ENCODE results near the gene HS3ST1. TPM values are rescaled to one million over a fixed set of nuclear protein-coding genes. Genes with fewer than 3 reads are reported as not detected.
A peak's percentile ranks its signal among the peaks of the same experiment; 100 is the strongest.

The HS3ST1 gene
- total RNA-seq, 1 donor from 2014 or later = 3.4 TPM

DNA sequence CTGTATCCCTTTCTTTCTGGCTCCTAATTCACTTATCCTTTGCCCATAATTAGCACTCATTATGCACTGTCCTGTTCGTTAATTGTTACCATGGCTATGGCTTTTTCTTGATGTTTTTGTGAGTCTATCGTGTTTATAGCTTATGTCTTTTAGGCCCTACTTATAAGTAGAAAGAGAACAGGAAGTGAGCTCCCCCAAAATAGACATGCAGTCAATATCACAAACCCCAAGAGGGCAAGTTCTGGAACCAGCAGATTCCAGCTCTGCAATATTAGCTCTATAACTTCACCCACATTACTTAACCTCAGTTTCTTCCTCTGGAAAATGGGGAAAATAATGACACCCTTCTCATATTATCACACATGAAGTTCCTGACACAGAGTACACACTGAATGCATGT lies 7.4 kb upstream of the HS3ST1 start:
- Mint-ChIP-seq H3K27ac (no peak overlapping the region), H3K4me1 (no peaks in the 10 kb centered on the region), H3K4me3 (no peak overlapping the region), H3K27me3 (ENCODE audit: low read depth) (peaks cover 6% of the 10 kb centered on the region), H3K36me3 (no peaks in the 10 kb centered on the region), H3K9me3 (no peaks in the 10 kb centered on the region)
- DNase-seq (ENCODE audit: low spot score in 2 of 2, unreplicated experiment in 2 of 2) = no peak
- TF ChIP-seq, protein P1, sequence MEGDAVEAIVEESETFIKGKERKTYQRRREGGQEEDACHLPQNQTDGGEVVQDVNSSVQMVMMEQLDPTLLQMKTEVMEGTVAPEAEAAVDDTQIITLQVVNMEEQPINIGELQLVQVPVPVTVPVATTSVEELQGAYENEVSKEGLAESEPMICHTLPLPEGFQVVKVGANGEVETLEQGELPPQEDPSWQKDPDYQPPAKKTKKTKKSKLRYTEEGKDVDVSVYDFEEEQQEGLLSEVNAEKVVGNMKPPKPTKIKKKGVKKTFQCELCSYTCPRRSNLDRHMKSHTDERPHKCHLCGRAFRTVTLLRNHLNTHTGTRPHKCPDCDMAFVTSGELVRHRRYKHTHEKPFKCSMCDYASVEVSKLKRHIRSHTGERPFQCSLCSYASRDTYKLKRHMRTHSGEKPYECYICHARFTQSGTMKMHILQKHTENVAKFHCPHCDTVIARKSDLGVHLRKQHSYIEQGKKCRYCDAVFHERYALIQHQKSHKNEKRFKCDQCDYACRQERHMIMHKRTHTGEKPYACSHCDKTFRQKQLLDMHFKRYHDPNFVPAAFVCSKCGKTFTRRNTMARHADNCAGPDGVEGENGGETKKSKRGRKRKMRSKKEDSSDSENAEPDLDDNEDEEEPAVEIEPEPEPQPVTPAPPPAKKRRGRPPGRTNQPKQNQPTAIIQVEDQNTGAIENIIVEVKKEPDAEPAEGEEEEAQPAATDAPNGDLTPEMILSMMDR (IDR thresholded peaks at IDR 0.05; ENCODE audit: unreplicated experiment) = no peak

DNA sequence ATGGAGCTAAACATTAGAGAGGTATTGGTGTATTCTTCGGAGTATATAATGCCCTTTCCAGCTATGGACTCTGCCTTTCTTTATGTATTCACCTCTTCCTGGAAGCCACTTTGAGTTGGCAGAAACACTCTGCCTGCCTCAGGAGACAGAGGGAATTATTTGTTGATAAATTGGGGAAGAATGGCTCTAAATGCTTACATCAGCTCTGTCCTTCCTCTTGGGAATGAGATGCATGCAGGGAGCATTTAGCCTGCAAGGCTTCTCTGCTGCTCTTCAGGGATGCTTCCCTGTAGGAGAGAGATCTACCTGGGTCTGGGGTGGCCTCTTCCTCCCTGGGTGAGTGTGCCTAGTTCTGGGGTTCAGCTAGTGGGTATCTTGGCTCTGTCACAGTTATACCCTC lies 6.9 kb upstream of the HS3ST1 start:
- Mint-ChIP-seq H3K27me3 (ENCODE audit: low read depth) (peaks cover 7% of the 10 kb centered on the region), H3K36me3 (no peaks in the 10 kb centered on the region), H3K27ac (no peak overlapping the region), H3K4me1 (no peaks in the 10 kb centered on the region), H3K4me3 (no peak overlapping the region), H3K9me3 (no peaks in the 10 kb centered on the region)
- TF ChIP-seq, protein P1 (IDR thresholded peaks at IDR 0.05; ENCODE audit: unreplicated experiment) = no peak
- DNase-seq (ENCODE audit: low spot score in 2 of 2, unreplicated experiment in 2 of 2) = no peak

DNA sequence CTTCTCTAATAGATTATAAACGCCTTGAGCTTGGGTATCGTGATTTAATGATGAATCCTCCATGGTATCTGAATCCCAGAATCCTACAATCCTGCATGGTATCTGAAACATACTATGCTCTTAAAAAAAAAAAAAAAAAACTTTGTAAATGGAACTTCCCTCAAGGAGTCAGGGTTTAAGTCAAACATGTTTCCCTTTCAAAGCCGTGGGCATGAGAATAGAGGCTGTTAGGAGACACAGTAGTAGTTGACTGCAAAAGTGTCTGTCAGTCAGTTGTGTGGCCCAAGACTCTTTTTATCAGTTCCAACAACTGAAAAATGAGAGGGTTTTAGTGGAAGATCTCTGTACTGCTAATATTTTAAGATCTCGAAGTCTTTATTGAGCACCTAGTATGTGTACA lies 2.4 kb upstream of the HS3ST1 start:
- TF ChIP-seq, protein P1 (IDR thresholded peaks at IDR 0.05; ENCODE audit: unreplicated experiment) = no peak
- no peak overlapping the region for H3K4me3 Mint-ChIP-seq
- peaks cover 32% of the 10 kb centered on the region for H3K27me3 Mint-ChIP-seq (ENCODE audit: low read depth)
- no peaks in the 10 kb centered on the region for H3K9me3 Mint-ChIP-seq
- H3K4me1 Mint-ChIP-seq = peaks cover 22% of the 10 kb centered on the region
- no peak overlapping the region for H3K27ac Mint-ChIP-seq
- no peaks in the 10 kb centered on the region for H3K36me3 Mint-ChIP-seq
- DNase-seq (ENCODE audit: low spot score in 2 of 2, unreplicated experiment in 2 of 2) = no peak

DNA sequence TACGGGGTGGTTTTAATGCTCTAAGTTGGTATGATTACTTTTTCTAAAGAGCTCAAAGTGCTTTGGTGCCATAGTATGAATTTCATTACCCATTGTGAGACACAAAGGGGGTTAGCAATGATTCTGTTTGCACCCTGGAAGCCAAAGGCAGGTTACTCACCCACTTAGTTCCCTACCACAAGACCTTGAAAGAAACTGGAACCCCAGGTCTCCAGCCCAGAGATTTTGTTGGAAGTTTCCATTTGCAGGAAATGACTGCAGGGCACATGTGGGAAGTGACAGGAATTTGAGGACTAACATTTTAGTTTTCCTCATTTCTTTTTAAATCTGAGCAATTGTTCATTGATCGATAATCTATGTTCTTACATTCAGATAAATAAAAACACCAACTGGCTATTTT lies 1.8 kb upstream of the HS3ST1 start:
- peaks cover 32% of the 10 kb centered on the region for H3K27me3 Mint-ChIP-seq (ENCODE audit: low read depth)
- DNase-seq (ENCODE audit: low spot score in 2 of 2, unreplicated experiment in 2 of 2) = no peak
- H3K4me1 Mint-ChIP-seq = peaks cover 22% of the 10 kb centered on the region
- no peaks in the 10 kb centered on the region for H3K9me3 Mint-ChIP-seq
- TF ChIP-seq, protein P1 (IDR thresholded peaks at IDR 0.05; ENCODE audit: unreplicated experiment) = no peak
- no peaks in the 10 kb centered on the region for H3K36me3 Mint-ChIP-seq
- peak overlapping the region; percentile 13 for H3K4me3 Mint-ChIP-seq
- H3K27ac Mint-ChIP-seq = no peak overlapping the region

DNA sequence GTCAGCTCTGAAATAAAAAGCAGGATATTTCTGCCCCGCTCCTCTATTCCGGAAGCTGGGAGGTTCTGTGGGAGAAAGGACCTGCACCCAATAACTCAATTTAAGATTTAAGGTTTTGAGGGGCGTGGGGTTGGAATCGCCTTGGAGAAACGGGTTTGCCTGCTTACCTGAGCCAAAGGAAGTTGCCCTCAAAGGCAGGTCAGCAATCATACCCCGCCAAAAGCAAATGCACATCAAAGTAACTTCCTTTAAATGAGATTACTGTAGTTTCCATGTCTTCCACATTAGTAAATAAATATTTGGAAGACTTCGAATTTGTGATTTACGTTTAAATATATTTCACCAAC lies 978 bp upstream of the HS3ST1 start:
- H3K9me3 Mint-ChIP-seq = no peaks in the 10 kb centered on the region
- H3K4me1 Mint-ChIP-seq = peaks cover 22% of the 10 kb centered on the region
- no peak for DNase-seq (ENCODE audit: low spot score in 2 of 2, unreplicated experiment in 2 of 2)
- H3K27ac Mint-ChIP-seq = no peak overlapping the region
- peak overlapping the region; percentile 83 for H3K4me3 Mint-ChIP-seq
- TF ChIP-seq, protein P1 (IDR thresholded peaks at IDR 0.05; ENCODE audit: unreplicated experiment) = no peak
- H3K36me3 Mint-ChIP-seq = no peaks in the 10 kb centered on the region
- peaks cover 32% of the 10 kb centered on the region for H3K27me3 Mint-ChIP-seq (ENCODE audit: low read depth)
